ENCODE measurements around the gene SLC49A4. TPM values are rescaled to one million over a fixed set of nuclear protein-coding genes. Genes with fewer than 3 reads are reported as not detected.

SLC49A4 gene
- total and polyA plus RNA-seq, 12 donors: 3.1 to 19.7 (median 15.3) TPM

DNA sequence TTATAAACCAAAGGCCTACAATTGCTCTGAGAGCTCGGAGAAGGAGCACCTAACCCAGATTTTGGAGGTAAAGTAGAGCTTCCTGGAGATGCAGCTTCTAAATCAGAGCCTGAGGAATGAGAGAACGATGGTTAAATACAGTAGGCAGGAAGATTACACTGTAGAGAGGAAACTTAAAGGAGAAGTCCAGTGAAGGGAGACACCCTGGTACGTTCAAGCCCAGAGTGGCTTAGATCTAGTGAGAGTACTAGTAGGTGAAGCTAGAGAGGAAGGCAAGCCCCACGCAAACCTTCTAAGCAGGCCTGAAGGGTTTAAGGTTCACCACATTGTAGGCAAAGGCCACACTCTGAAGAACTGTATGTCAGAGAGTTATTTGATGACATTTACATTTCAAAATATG, 33.4 kb downstream of the SLC49A4 start:
- H3K36me3 ChIP-seq: peaks cover 0 to 59% (median 3%) of the 10 kb centered on the region in 9 donors
- peaks cover 0 to 6% (median 0%) of the 10 kb centered on the region in 9 donors for H3K4me1 ChIP-seq
- WGBS, 2 donors: 94 to 95% methylated on average over 4 of the region's 4 CpGs
- intact Hi-C loops (cut with DNase I): no loop called here
- no peaks in the 10 kb centered on the region for H3K9me3 ChIP-seq
- DNase-seq: no peak
- no peak for ATAC-seq
- TF ChIP-seq, protein P1, sequence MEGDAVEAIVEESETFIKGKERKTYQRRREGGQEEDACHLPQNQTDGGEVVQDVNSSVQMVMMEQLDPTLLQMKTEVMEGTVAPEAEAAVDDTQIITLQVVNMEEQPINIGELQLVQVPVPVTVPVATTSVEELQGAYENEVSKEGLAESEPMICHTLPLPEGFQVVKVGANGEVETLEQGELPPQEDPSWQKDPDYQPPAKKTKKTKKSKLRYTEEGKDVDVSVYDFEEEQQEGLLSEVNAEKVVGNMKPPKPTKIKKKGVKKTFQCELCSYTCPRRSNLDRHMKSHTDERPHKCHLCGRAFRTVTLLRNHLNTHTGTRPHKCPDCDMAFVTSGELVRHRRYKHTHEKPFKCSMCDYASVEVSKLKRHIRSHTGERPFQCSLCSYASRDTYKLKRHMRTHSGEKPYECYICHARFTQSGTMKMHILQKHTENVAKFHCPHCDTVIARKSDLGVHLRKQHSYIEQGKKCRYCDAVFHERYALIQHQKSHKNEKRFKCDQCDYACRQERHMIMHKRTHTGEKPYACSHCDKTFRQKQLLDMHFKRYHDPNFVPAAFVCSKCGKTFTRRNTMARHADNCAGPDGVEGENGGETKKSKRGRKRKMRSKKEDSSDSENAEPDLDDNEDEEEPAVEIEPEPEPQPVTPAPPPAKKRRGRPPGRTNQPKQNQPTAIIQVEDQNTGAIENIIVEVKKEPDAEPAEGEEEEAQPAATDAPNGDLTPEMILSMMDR (IDR thresholded peaks at IDR 0.05): no peak
- peak overlapping the region in 1 of 10 donors; percentile 8 for H3K27ac ChIP-seq
- H3K4me3 ChIP-seq: no peak overlapping the region
- no peaks in the 10 kb centered on the region for H3K27me3 ChIP-seq

DNA sequence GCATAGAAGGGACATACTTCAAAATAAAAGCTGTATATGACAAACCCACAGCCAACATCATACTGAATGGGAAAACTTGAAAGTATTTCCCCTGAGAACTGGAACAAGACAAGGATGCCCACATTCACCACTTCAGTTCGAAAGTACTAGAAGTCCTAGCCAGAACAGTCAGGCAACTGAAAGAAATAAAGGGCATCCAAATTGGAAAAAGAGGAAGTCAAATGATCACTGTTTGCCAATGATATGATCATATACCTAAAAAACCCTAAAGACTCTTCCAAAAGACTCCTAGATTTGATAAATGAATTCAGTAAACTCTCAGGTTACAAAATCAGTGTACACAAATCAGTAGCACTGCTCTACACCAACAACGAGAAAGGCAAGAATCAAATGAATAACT, 40.7 kb downstream of the SLC49A4 start:
- no peak for DNase-seq
- TF ChIP-seq, protein P1 (IDR thresholded peaks at IDR 0.05): no peak
- 90 to 96% methylated on average over 2 of the region's 2 CpGs for WGBS, 2 donors
- Histone ChIP-seq H3K4me3 (no peak overlapping the region), H3K27me3 (no peaks in the 10 kb centered on the region), H3K36me3 (peaks cover 0 to 35% (median 6%) of the 10 kb centered on the region in 9 donors), H3K4me1 (no peaks in the 10 kb centered on the region), H3K9me3 (peaks cover 0 to 4% (median 0%) of the 10 kb centered on the region in 11 donors), H3K27ac (no peak overlapping the region)
- ATAC-seq: no peak
- intact Hi-C loops (cut with DNase I): no loop called here

DNA sequence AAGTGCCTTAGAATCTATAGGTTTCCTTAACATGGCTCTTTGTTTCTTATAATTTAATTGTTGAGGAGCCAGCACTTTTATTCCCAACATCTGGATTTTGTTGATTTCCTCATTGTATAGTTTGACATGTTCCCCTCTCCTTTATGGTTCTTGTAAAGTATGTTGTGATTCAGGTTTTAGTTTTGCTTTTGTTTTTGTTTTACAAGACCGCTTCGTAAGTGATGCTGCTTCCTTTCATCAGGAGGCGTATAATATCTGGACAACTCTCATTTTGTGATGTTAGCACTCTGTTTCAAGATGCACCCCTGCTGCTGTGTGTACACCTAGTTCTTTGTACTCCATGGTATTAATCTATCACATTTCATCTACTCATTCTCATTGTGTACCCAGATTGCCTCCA, 48.7 kb downstream of the SLC49A4 start:
- no peak for DNase-seq
- H3K4me3 ChIP-seq: no peak overlapping the region
- intact Hi-C loops (cut with DNase I): no loop called here
- no peaks in the 10 kb centered on the region for H3K27me3 ChIP-seq
- peaks cover 0 to 28% (median 4%) of the 10 kb centered on the region in 9 donors for H3K36me3 ChIP-seq
- no peaks in the 10 kb centered on the region for H3K4me1 ChIP-seq
- TF ChIP-seq, protein P1 (IDR thresholded peaks at IDR 0.05): no peak
- no peak overlapping the region for H3K27ac ChIP-seq
- 52 to 56% methylated on average over 3 of the region's 3 CpGs for WGBS, 2 donors
- no peak for ATAC-seq
- H3K9me3 ChIP-seq: peaks cover 0 to 3% (median 0%) of the 10 kb centered on the region in 11 donors

DNA sequence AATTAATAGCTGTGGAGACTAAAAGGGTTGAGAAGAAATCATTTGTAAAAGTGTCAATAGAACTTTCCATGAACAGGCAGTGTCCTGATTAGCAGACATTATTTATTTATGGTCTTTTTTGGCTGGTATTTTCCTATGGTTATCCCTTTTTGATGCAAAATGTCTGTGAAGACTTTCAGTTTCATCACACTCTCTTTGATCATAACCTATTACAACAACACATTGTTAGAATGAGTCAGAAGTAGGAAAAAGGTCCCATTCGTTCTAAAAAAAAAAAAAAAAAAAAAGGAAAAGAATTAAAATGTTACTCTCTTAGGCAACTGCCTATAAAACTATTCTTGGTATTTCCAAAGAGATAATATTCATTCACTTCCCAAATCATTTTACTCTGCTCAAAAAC, 62.1 kb downstream of the SLC49A4 start:
- Histone ChIP-seq H3K27ac (no peak overlapping the region), H3K4me3 (no peak overlapping the region), H3K9me3 (no peaks in the 10 kb centered on the region), H3K36me3 (peaks cover 0 to 69% (median 8%) of the 10 kb centered on the region in 9 donors), H3K4me1 (peaks cover 0 to 3% (median 0%) of the 10 kb centered on the region in 9 donors), H3K27me3 (no peaks in the 10 kb centered on the region)
- WGBS, 2 donors: 61 to 71% methylated on average over 1 of the region's 1 CpG
- TF ChIP-seq, protein P1 (IDR thresholded peaks at IDR 0.05): no peak
- ATAC-seq (no peak), DNase-seq (no peak)
- intact Hi-C loops (cut with DNase I): loop anchor here in 5 of 10 donors (2.0 to 10.0 kb wide), 4 partner anchors 44 to 398 kb away; partner anchors contain the start of gene SEMA5B (in 3 of the 5)

Measured in heart right ventricle (tissue), 16 donors.